ENCODE results near the gene PRKCE. TPM values are rescaled to one million over a fixed set of nuclear protein-coding genes. Genes with fewer than 3 reads are reported as not detected.

Gene PRKCE
- total and polyA plus RNA-seq, 2 of the 8 experiments (the other 6 are each of a cell fraction or from before 2014, with no cell fraction given): 0.54 to 2.1 TPM

GRCh38 chr2:45885171-45885621 is 233.7 kb downstream of the PRKCE start (continued):
- no peak for TF ChIP-seq CHD7 (IDR thresholded peaks at IDR 0.05; ENCODE audit: insufficient replicate concordance, low read length)
